PC-9 (cell line): ENCODE results near the gene DYNLRB1. TPM values are rescaled to one million over a fixed set of nuclear protein-coding genes. Genes with fewer than 3 reads are reported as not detected.

Experiments used
- BruUV-seq: library from RNA; stranded (reverse); fragments of 400-500 nt; replicated peaks from 2 replicates; lab custom pipeline; 2021; lab: Mats Ljungman, UMichigan
- CTCF ChIA-PET: fragments of 300-600 bp; sonication (Branson Sonifier 250); formaldehyde crosslinking; loops from one replicate; lab custom pipeline; 2022; ENCODE audit warnings: antibody characterized with exemption; lab: Charles Lee
- POLR2A ChIA-PET: fragments of 300-600 bp; sonication (Branson Sonifier 250); formaldehyde crosslinking; loops from one replicate; lab custom pipeline; 2022; ENCODE audit warnings: antibody characterized with exemption; ENCODE audit not compliant: unreplicated experiment; lab: Charles Lee
- DNase-seq, 2 experiments: peaks; one replicate each; pipeline versions ENCODE4 v3.0.0 to v3.0.0-alpha.2; 2015 to 2022; ENCODE audit warnings: mixed read lengths in 1 of 2
- H2AFZ ChIP-seq: fragments of 200-600 bp; sonication (generic); 2 replicates; pipeline ENCODE4 v1.8.1; 2017; ENCODE audit warnings: antibody characterized with exemption
- H3F3A ChIP-seq: fragments of 200-600 bp; sonication (generic); 2 replicates; pipeline ENCODE4 v1.8.1; 2017; ENCODE audit warnings: antibody characterized with exemption, mild to moderate bottlenecking, low read depth; ENCODE audit not compliant: insufficient read depth
- H3K27ac ChIP-seq: fragments of 200-600 bp; sonication (generic); 2 replicates; pipeline ENCODE4 v1.6.1; 2016; ENCODE audit warnings: mixed run types
- H3K27me3 ChIP-seq: fragments of 200-600 bp; sonication (generic); 2 replicates; pipeline ENCODE4 v1.6.1; 2016; ENCODE audit warnings: low read depth, mixed run types; ENCODE audit not compliant: insufficient read depth
- H3K36me3 ChIP-seq: fragments of 200-600 bp; sonication (generic); 2 replicates; pipeline ENCODE4 v1.6.1; 2016; ENCODE audit warnings: low read depth, mixed run types
- H3K4me1 ChIP-seq: fragments of 200-600 bp; sonication (generic); replicated peaks from 2 replicates; pipeline ENCODE4 v1.6.1; 2016; ENCODE audit warnings: mixed run types; ENCODE audit not compliant: insufficient read depth
- H3K4me2 ChIP-seq: fragments of 200-600 bp; sonication (generic); 2 replicates; pipeline ENCODE4 v1.6.1; 2017; ENCODE audit warnings: mixed run types
- H3K4me3 ChIP-seq: fragments of 200-600 bp; sonication (generic); 2 replicates; pipeline ENCODE4 v1.6.1; 2016; ENCODE audit warnings: mixed run types
- H3K79me2 ChIP-seq: fragments of 200-600 bp; sonication (generic); 2 replicates; pipeline ENCODE4 v1.6.1; 2017; ENCODE audit warnings: low read depth, mixed run types
- H3K9me2 ChIP-seq: fragments of 200-600 bp; sonication (generic); 2 replicates; pipeline ENCODE4 v1.8.1; 2017; ENCODE audit warnings: mild to moderate bottlenecking; ENCODE audit not compliant: insufficient read depth
- H3K9me3 ChIP-seq: fragments of 200-600 bp; sonication (generic); 2 replicates; pipeline ENCODE4 v1.8.1; 2016; ENCODE audit warnings: low read depth; ENCODE audit not compliant: insufficient read depth
- H4K20me1 ChIP-seq: fragments of 200-600 bp; sonication (generic); 2 replicates; pipeline ENCODE4 v1.8.1; 2017; ENCODE audit not compliant: insufficient read depth
- CTCF ChIP-seq: fragments of 200-600 bp; sonication (generic); conservative IDR thresholded peaks from 2 replicates; pipeline ENCODE4 v1.6.1; 2017; ENCODE audit warnings: mixed run types, antibody characterized with exemption, mild to moderate bottlenecking, moderate library complexity
- EZH2 ChIP-seq: fragments of 200-600 bp; sonication (generic); IDR thresholded peaks from 2 replicates; pipeline ENCODE4 v1.8.0; 2017; ENCODE audit warnings: antibody characterized with exemption, low read depth
- intact Hi-C: fragments of 100-400 bp; cut with micrococcal nuclease; formaldehyde crosslinking; loops from one replicate; pipeline ENCODE4 v1.10.0; 2022; ENCODE audit not compliant: unreplicated experiment
- total RNA-seq: library from RNA; stranded (reverse); gene quantifications from 2 replicates; pipeline ENCODE4 v1.2.3, GENCODE V29; 2021

The DYNLRB1 gene
- total RNA-seq, 1 experiment from 2014 or later = 179 TPM

DNA sequence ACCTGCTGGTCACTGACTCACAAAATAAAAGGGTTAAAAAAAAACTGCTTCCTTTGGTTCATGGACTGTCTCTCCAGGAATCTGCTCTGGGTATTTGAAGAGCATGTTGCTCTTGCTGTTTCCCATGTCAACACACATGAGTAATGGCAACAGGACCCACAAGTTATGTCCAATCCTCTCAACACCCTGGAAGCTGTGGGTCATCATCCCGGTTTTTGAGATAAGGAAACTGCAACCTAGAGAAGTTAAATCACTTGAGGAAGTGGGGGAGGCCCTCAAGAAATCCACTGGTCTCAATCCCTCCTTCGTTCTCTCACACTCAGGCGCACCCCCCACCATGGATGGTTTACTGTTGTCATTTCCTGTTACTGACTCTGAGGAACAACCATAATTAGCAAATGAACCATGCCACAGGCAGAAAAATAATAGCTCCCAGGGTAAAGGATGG lies 54.7 kb downstream of the DYNLRB1 start:
- Histone ChIP-seq H3F3A (no peaks in the 10 kb centered on the region; the same call in 1 of the 2 replicates), H3K36me3 (no peaks in the 10 kb centered on the region), H3K9me2 (no peaks in the 10 kb centered on the region), H3K4me1 (no peaks in the 10 kb centered on the region), H4K20me1 (no peaks in the 10 kb centered on the region), H3K27ac (no peak overlapping the region), H3K4me2 (no peak overlapping the region), H3K9me3 (no peaks in the 10 kb centered on the region), H2AFZ (no peak overlapping the region), H3K27me3 (no peaks in the 10 kb centered on the region), H3K79me2 (no peaks in the 10 kb centered on the region), H3K4me3 (no peak overlapping the region)
- ChIA-PET POLR2A (interaction anchor here (0.6 kb wide), 1 partner anchor 10 kb away, joined by 3 read pairs; no protein-coding TSS in a partner anchor), CTCF (interaction anchor here (0.5 kb wide), 1 partner anchor 26 kb away, joined by 4 read pairs; no protein-coding TSS in a partner anchor)
- intact Hi-C loops = no loop called here
- DNase-seq = no peak
- TF ChIP-seq CTCF (no peak), EZH2 (no peak)
- no TSS peak for BruUV-seq

DNA sequence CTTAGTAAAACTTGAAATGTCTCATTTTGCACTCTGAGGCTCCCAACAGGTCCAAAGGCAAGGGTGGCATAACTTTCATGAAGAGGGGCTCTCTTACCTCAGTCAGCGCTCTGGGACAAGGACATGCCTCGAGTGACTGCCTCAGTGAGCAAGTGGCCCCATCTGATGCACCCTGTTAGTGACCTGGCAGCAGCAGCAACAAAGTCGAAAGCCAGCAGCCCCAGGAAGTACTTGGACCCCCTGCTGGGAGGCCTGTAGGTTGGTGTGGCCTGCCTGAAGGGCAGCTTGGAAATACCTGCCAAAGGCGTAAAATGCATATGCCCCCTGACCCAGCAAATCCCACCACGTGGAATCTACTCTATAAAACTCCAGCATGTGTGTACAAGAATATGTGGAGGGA lies 55.5 kb downstream of the DYNLRB1 start:
- H3K79me2 ChIP-seq = no peaks in the 10 kb centered on the region
- no peaks in the 10 kb centered on the region for H3K27me3 ChIP-seq
- DNase-seq = no peak
- no peaks in the 10 kb centered on the region for H3K4me1 ChIP-seq
- H3K4me3 ChIP-seq = no peak overlapping the region
- no peaks in the 10 kb centered on the region for H4K20me1 ChIP-seq
- intact Hi-C loops = no loop called here
- H3K4me2 ChIP-seq = no peak overlapping the region
- CTCF ChIA-PET = no interaction called here
- no peak overlapping the region for H2AFZ ChIP-seq
- no peak overlapping the region for H3K27ac ChIP-seq
- no peaks in the 10 kb centered on the region; the same call in 1 of the 2 replicates for H3F3A ChIP-seq
- H3K36me3 ChIP-seq = no peaks in the 10 kb centered on the region
- H3K9me2 ChIP-seq = no peaks in the 10 kb centered on the region
- H3K9me3 ChIP-seq = no peaks in the 10 kb centered on the region
- POLR2A ChIA-PET = no interaction called here
- TF ChIP-seq CTCF = no peak
- no peak for TF ChIP-seq EZH2
- BruUV-seq = no TSS peak

DNA sequence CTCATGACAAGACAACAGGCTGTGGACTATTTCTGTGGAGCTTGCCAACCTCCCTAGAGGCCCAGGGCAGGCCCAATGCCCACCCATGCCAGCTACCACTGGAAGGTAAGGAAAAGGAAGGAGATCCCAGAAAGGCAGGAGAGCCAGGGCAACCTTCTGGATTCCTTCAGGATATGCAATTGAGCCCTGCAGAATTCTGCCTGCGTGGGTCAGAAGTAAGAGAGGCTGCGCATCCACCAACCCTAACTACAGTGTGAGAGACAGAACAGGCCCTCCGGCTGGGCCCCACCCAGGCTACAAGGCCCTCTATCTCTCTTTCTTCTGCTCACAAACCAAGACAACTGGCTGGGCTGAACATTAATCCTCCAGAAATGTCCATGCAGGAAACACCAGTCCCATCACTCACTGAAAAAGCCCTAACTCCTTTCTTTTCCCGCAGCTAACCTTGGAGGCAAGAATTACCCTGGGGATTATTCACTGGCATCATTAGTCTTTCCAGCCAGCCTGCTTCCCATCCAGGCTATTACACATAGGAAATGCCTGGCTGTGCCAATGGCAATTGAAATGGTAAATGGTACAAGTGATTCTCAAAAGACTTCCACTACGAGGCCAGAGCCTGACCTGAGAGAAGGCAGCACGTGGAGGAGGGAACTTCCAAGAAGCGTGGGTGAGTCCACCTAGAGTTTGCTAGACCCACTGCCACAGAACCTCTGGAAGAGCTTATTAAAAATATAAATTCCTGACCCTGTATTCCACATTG lies 57.5 kb downstream of the DYNLRB1 start:
- H3K27ac ChIP-seq = no peak overlapping the region
- no peaks in the 10 kb centered on the region for H3K9me2 ChIP-seq
- POLR2A ChIA-PET = interaction anchor here (0.6 to 0.7 kb wide), 2 partner anchors 51 to 52 kb away, joined by 6 to 10 read pairs; no protein-coding TSS in a partner anchor
- no peaks in the 10 kb centered on the region; the same call in 1 of the 2 replicates for H3F3A ChIP-seq
- H2AFZ ChIP-seq = no peak overlapping the region
- CTCF ChIA-PET = no interaction called here
- TF ChIP-seq EZH2 (no peak), CTCF (no peak)
- BruUV-seq = no TSS peak
- DNase-seq = no peak
- intact Hi-C loops = no loop called here
- no peak overlapping the region for H3K4me2 ChIP-seq
- H3K4me1 ChIP-seq = peaks cover 3% of the 10 kb centered on the region; the same call in 1 of the 2 replicates
- H3K9me3 ChIP-seq = no peaks in the 10 kb centered on the region
- H3K27me3 ChIP-seq = no peaks in the 10 kb centered on the region
- no peak overlapping the region for H3K4me3 ChIP-seq
- no peaks in the 10 kb centered on the region for H3K79me2 ChIP-seq
- H3K36me3 ChIP-seq = no peaks in the 10 kb centered on the region
- H4K20me1 ChIP-seq = no peaks in the 10 kb centered on the region
